ENCODE measurements around the gene RHEX.

The RHEX gene

DNA sequence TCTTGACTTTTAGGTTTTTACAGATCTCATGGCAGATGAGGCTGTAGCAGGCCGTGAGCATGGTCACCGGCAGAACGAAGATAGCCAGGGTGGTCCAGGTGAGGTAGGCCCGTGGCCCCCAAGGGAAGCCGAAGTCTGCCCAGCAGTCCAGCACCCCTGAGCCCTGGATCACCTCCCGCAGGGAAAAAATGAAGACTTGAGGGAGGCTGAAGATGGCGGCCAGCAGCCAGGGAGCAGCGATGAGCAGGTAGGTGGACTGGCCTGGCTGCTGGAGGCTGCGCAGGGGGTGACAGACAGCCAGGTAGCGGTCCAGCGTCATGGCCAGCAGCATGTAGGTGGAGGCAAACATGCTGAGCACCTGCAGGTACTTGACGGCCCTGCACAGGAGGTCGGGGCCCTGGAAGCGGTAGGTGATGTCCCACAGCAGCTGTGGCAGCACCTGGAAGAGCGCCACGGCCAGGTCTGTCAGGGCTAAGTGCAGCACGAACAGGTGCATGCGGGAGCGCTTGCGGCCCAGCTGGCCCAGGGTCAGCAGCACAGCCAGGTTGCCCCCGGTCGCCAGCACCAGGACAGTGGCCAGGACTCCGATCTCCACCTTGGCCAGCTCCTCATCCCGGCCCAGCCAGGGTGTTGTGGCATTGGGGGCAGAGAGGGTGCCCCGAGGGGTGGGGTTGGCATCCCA is 63.4 kb downstream of the RHEX start:
- no peak for DNase-seq (ENCODE audit: low read depth, low spot score)

DNA sequence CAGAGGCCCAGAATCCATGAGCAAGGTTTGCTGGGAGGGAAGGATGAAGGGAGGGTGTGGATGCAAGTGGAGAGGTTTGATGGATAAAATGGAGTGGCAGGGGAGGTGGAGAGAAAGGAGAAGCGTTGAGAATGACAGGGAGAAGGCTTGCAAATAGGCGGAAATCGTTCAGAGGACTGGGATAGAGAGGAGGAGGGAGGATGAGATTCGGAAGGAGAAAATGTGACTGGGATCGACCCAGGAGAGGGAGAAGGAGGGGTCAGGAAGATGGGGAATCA is 63.8 kb downstream of the RHEX start:
- DNase-seq (ENCODE audit: low read depth, low spot score) = no peak

DNA sequence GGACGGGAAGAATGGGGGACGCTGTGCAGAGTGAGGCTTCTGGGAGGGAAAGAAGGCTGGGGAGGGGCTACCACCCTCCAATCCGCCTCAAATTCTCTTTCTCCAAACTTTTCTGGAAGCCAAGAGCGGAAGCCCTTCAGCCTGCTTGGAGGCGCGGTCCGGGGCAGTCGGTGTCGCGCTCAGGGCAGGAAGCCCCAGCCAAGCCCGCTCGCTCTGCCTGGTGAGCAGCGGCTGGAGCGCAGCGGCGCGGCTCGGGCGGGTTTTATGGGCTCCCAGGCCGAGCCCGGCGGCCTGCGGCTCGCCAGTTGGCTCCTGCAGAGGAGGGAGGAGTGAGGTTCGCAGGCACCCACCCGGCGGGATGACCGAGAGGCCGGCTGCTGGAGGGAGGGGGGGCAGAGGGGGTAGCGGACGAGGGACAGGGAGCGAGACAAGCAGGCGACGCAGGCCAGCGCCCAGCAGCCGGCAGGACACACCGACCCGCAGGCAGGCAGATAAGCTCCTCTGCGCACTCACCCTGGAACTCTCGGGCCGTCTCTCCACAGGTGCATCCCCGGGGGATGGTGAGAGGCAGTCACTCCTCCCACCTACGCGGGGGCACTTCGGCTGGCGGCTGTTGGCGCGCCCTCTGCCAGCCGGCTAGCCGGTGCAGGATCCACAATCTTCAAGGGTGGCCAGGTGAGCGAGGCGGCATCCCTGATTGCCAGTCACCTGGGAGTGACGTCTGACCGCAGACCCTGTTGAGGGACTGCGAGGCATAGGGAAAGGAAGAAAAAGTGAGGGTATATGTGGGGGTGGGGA is 64.4 kb downstream of the RHEX start, which contains the start of gene AVPR1B:
Gene AVPR1B, minus strand, starts transcription at position 238 of the 798 bp plus-strand sequence. CDS start 498 bp downstream, outside the sequence.
- peak; percentile 71 for DNase-seq (ENCODE audit: low read depth, low spot score)

DNA sequence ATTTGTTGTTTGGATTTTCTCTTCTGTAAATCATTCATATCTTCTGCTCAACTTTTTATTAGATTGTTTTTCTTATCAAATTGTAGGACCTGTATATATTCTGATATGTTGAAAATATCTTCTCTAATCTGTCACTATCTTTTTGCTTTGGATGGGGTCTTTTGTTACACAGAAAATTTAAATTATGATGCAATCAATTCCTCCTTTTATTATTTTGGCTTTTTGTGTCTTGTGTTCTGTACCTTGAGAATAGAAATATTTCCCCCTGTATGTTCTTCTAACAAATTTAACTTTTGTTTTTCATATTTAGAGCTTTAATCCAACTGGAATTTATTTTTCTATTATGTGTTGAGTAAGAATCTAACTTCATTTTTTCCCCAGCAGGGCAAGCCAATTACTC is 67.4 kb downstream of the RHEX start:
- no peak for DNase-seq (ENCODE audit: low read depth, low spot score)

DNA sequence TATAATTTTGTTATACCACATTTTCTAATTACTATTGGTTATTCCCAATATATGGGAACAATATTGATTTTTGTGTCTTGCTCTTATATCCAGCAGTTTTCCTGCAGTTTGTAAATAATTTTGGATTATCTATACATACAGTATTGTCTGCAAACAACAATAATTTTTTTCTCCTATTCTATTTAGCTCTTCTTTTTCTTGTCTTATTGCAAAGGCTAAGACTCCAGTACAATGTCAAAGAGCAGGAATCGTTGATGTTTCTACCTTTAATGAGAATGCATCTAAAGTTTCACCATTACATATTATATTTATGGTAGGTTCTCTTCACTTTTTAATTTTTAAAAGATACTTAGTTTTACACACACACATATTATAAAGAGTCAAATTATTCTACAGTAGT is 68.3 kb downstream of the RHEX start:
- no peak for DNase-seq (ENCODE audit: low read depth, low spot score)

DNA sequence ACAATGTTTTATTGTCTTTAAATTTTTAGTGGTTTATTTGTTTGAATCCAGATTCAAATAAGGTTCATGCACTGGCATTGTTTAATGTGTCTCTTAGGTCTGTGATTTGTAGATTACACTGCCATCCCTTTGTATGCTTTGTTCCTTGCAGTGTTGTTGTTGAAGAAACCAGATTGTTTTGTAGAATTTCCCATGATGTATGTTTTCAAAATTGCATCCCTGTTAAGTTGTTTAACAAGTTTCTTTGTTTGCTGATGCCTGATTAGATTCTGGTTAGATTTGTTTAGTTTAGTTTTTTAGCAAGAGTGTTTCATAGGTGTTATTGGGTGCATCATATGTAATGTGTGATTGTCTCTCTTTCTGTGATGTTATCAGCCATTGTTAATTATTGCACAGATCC is 69.7 kb downstream of the RHEX start:
- DNase-seq (ENCODE audit: low read depth, low spot score) = no peak

DNA sequence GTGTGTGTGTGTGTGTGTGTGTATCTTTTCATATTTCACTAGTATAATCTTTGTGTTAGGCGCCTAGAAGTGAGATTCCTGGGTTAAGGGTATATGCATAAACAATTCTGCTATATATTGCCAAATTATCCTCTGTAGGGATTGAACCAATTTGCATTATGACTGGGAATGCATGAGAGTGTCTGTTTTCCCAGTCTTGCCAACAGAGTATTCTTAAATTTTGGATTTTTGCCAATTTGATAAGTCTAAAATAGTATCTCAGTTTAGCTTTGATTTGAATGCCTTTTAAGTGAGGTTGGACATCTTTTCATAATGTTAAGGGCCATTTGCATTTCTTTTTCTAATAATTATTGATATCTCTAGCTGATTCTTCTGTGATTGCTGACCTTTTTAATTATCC is 72.4 kb downstream of the RHEX start:
- no peak for DNase-seq (ENCODE audit: low read depth, low spot score)

DNA sequence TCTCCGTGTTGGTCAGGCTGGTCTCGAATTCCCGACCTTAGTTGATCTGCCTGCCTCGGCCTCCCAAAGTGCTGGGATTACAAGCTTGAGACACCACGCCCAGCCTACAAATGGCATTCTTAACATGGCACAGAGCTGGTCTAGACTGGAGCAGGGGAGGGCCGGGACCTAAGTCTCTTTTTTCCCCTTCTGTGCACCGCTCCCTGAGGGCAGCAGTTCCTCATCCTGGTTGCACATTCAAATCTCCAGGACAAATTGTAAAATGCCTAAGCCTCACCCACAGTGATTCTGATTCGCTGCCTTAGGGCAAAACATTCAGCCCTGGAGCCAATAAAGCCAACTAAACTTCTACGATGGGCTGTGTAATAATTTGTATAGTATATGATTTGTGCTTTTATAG is 74.4 kb downstream of the RHEX start:
- no peak for DNase-seq (ENCODE audit: low read depth, low spot score)

DNA sequence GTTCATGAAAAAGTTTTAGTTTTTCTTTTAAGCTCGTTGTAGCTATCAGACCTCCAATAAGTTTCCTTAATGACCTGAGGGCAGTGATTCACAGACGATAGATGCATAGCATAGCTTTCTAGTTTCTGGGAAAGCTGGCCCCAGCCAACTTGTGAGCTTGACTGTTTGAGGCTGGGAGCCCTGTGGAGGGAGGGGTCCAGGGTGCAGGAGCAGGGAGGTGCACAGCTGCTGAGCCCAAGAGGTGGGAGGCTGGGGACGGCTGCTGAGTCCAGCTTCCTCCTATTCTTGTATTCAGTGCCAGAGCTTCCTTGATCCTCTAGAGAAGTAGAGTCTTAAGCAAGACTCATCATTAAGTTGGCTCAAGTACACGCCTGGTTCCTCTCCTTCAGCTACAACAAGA is 75.2 kb downstream of the RHEX start:
- no peak for DNase-seq (ENCODE audit: low read depth, low spot score)

DNA sequence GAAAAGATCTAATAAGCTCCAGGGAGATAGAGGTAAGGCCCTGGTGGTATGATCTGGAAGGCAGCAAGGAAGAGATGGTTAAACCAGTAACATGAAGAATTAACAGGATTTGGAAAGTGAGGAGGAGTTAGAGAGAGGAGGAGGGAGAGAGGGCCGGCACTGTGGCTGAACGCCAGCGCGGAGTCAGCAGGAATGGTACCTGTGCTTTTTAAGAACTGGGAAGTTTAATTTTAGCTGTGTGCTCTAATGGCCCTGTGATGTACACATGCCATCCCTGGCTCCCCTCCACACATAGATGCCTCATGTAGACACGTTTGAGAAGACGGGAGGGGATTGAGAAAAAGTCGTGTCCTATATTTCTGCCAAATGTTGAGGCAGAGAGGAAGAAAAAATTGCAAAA is 78.1 kb downstream of the RHEX start:
- no peak for DNase-seq (ENCODE audit: low read depth, low spot score)

DNA sequence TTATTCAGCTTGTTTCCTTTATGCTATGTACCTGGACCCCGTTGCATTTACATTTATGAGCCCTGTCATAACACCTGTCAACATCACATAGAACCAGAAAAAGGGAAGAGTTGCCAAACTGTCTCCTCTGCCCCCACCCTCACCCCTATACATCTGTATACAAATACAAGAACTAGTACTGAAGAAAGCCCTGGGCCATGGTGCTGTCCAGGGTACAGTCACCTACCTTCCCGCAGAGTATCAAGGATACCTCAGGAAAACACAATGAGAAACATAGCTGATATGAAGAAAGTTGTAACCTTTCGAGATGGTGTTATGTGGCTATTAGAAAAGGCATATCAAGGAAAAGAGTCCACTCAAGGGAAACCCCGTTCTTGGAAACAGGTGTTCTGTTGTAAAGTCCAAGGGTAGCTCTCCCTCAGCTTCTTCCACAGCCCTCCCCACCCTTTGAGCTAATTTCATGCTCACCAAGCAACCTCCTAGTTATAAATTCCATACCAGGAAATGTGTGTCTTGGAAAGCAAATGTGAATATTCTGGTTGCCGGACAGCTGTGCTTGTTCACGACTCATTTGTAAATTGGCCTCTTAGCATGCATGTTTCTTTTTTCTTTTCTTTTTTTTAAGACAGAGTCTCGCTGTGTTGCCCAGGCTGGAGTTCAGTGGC is 80.9 kb downstream of the RHEX start:
- no peak for DNase-seq (ENCODE audit: low read depth, low spot score)

DNA sequence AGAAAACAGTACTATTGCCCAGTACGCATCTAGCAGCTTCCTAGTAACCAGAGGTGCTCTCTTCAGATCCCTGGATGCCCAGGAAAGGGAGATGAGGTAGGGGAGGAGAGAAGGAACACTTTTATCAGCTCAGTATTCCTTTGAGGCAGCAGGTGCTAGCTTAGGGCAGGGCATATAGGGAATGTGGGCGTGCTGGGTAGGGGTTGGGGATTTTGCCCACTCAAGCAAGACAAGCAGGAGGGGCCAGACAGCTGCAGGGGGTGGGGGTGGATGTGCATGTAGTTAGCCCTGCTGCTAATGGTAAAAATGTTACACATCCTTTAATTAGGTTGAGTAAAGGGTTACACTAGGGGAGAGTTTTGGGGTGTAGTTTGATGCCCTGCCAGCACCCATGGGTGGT is 82.3 kb downstream of the RHEX start:
- DNase-seq (ENCODE audit: low read depth, low spot score) = no peak

DNA sequence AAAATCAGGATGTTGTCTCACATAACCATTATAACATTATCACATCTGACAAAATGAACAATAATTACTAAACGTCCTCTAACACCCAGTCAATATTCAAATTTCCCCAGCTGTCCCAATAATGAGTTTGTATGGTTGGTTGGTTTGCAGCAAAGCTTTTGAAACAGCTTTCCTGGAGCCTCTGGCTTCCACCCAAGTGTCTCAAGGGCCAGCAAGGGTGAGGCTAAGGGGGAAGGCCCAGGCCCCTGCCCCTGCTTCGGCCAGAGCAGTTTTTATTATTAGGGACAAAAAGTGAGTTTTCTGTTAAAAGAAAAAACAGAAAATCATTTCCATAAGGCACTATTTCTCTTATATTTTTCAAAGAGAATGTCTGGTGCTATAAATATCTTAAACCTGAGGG is 83.3 kb downstream of the RHEX start:
- no peak for DNase-seq (ENCODE audit: low read depth, low spot score)

DNA sequence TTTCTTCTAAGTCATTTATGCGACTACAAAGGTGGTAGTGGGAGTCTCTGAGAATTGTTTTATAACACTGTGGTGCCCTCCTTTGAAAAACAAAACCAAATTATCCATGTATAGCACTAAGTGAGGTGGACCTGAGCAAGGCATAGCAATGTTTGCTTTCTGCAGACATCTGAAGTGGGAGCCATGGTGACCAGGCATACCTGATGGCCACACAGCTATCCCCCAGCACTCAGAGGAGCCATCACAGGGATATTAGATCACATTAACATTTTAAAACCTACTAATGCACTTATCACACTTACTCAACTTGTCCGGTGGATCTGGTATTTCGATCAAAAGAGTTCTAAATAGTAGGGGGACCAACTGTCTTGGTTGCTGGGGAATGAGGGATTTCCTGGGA is 89.0 kb downstream of the RHEX start:
- no peak for DNase-seq (ENCODE audit: low read depth, low spot score)

DNA sequence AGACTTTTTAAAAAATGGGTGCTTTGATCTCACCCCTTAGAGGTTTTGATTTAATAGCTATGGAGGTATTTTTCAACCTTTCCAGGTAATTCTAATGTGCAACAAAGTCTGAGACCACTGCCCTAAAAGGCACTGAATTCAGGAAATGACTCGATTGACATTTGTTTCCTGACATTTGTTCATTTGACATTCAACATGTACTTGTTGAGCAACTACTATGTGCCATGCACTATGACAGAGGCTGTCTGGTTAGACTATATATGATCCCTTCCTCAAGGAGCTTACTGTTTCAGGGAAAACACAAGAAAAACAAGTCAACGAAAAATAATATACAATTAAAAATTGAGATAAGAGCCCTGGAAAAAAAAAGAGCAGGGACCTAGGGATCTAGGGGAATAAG is 89.8 kb downstream of the RHEX start:
- DNase-seq (ENCODE audit: low read depth, low spot score) = no peak

DNA sequence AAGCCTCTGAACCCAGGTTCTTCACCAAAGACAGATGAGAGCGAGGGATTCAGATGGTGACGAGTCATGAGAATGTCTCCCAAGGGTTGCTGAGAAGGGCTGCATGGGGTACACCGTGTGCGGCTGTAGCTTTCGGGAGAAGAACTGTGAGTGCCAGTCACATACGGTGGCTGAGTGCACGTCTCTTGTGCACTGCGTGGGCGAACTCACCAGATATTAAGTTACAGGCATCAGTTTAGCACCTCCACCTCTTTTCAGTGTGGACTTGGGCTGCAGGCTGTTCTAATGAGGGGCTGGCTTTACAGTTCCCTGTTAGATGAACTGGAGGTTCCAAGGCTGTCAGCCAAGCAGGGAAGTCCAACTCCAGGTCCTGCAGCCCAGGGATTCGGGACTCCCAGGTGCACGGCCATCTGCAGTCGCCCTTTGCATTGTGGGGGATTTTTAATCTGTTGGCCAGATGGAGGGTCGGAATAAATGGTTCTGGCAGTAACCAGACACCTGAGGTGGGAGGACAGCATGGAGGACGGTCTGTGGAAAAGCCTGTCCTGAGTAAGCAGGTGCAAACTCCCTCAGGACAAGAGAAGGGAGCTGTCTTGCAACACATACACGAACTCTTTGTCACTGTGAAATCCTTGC is 90.7 kb downstream of the RHEX start:
- no peak for DNase-seq (ENCODE audit: low read depth, low spot score)

DNA sequence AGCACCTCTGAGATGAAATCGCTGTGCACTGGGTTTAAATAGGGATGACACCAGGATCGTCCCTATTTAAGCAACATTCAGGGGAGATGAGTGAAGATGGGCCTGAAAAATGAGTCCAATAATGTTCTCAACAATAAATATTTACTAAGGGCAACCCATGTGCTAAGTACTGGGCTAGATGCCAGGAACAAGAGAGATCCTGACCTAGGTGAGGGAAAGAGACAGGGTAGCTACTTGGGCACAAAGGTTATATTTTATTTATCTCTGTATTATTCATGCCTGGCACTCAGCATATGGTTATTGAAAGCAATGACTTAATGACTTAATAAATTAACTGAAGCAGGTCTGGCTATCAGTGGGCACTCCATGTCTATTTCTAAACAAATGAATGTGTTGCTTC is 91.6 kb downstream of the RHEX start:
- DNase-seq (ENCODE audit: low read depth, low spot score) = no peak

DNA sequence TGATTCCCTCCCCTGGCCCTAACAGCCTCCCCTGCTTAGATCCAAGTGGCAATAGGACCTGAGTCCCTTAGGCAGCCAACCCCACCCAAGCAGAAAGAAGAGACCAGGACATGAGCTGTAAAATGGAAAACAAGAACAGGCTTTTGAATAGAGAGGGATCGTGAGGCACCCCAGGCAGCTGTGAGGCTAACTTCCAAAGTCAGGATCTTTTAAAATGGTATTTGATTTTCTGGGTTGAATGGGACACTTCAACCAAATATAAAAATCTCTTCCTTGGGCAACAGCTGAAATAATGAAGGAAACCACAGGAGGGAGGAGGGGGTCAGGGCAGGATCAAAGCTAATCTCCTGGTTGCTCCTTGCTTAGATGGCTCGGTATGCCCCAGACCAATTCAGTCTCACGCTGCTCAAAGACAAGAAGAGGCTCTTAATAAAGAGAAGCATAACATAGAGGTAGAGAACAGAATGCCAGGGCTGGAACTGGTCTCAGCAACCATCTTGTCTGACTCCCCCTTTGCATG is 92.9 kb downstream of the RHEX start:
- no peak for DNase-seq (ENCODE audit: low read depth, low spot score)
